H9 (cell line): ENCODE results near the gene DBH. TPM values are rescaled to one million over a fixed set of nuclear protein-coding genes. Genes with fewer than 3 reads are reported as not detected.

Source experiments
- DNase-seq: peaks from one replicate; pipeline ENCODE4 v3.0.0-alpha.2; 2017
- H2AFZ ChIP-seq: one replicate; pipeline ENCODE4 v1.6.1; 2013; ENCODE audit warnings: mild to moderate bottlenecking, low read length, control low read depth, moderate library complexity
- H2AK5ac ChIP-seq: 2 replicates; pipeline ENCODE4 v1.6.1; 2013; ENCODE audit warnings: low read length, control low read depth, mixed read lengths; ENCODE audit not compliant: insufficient read length
- H2BK120ac ChIP-seq: one replicate; pipeline ENCODE4 v1.6.1; 2013; ENCODE audit warnings: low read depth, mild to moderate bottlenecking, low read length, control low read depth, inconsistent platforms; ENCODE audit not compliant: poor library complexity, severe bottlenecking
- H2BK12ac ChIP-seq: 2 replicates; pipeline ENCODE4 v1.6.1; 2013; ENCODE audit warnings: low read length, control low read depth, mixed read lengths, low read depth; ENCODE audit not compliant: insufficient read length
- H2BK15ac ChIP-seq: 2 replicates; pipeline ENCODE4 v1.6.1; 2013; ENCODE audit warnings: low read depth, low read length, control low read depth
- H2BK20ac ChIP-seq: one replicate; pipeline ENCODE4 v1.6.1; 2013; ENCODE audit warnings: low read depth, mild to moderate bottlenecking, low read length, control low read depth, inconsistent platforms; ENCODE audit not compliant: poor library complexity, severe bottlenecking
- H2BK5ac ChIP-seq: 2 replicates; pipeline ENCODE4 v1.6.1; 2013; ENCODE audit warnings: low read length, control low read depth, mixed read lengths; ENCODE audit not compliant: insufficient read length
- H3K14ac ChIP-seq: 2 replicates; pipeline ENCODE4 v1.6.1; 2013; ENCODE audit warnings: low read length, control low read depth; ENCODE audit not compliant: insufficient read depth
- H3K18ac ChIP-seq: 2 replicates; pipeline ENCODE4 v1.6.1; 2013; ENCODE audit warnings: low read depth, mild to moderate bottlenecking, mixed read lengths, low read length, control low read depth; ENCODE audit not compliant: insufficient read length
- H3K23ac ChIP-seq: 2 replicates; pipeline ENCODE4 v1.6.1; 2013; ENCODE audit warnings: low read length, control low read depth, mixed read lengths, low read depth; ENCODE audit not compliant: insufficient read length
- H3K23me2 ChIP-seq: 2 replicates; pipeline ENCODE4 v1.6.1; 2013; ENCODE audit warnings: low read depth, mild to moderate bottlenecking, mixed read lengths, low read length, control low read depth; ENCODE audit not compliant: insufficient read length, poor library complexity, severe bottlenecking
- H3K27ac ChIP-seq: 2 replicates; pipeline ENCODE4 v1.5.1; 2013; ENCODE audit warnings: low read length, control low read depth, mixed read lengths, low read depth; ENCODE audit not compliant: insufficient read length
- H3K27me3 ChIP-seq: 2 replicates; pipeline ENCODE4 v1.6.1; 2013; ENCODE audit warnings: low read length, control low read depth, inconsistent platforms; ENCODE audit not compliant: insufficient read depth
- H3K4ac ChIP-seq: 2 replicates; pipeline ENCODE4 v1.6.1; 2013; ENCODE audit warnings: low read depth, mild to moderate bottlenecking, control low read depth, inconsistent platforms, low read length, moderate library complexity
- H3K4me1 ChIP-seq: 2 replicates; pipeline ENCODE4 v1.6.1; 2013; ENCODE audit warnings: low read length, control low read depth, inconsistent platforms; ENCODE audit not compliant: insufficient read depth
- H3K4me2 ChIP-seq: 2 replicates; pipeline ENCODE4 v1.6.1; 2013; ENCODE audit warnings: low read length, control low read depth, mixed read lengths; ENCODE audit not compliant: insufficient read length, insufficient read depth
- H3K56ac ChIP-seq: 2 replicates; pipeline ENCODE4 v1.6.1; 2013; ENCODE audit warnings: low read depth, mild to moderate bottlenecking, mixed read lengths, low read length, control low read depth; ENCODE audit not compliant: insufficient read length
- H3K79me1 ChIP-seq: 2 replicates; pipeline ENCODE4 v1.6.1; 2013; ENCODE audit warnings: low read depth, mild to moderate bottlenecking, moderate library complexity, low read length, control low read depth, inconsistent platforms; ENCODE audit not compliant: insufficient read depth, poor library complexity, severe bottlenecking
- H3K79me2 ChIP-seq: 2 replicates; pipeline ENCODE4 v1.6.1; 2013; ENCODE audit warnings: low read length, control low read depth, inconsistent platforms; ENCODE audit not compliant: insufficient read depth
- H3K9ac ChIP-seq: 2 replicates; pipeline ENCODE4 v1.6.1; 2013; ENCODE audit warnings: low read length, control low read depth, mixed read lengths; ENCODE audit not compliant: insufficient read length; ENCODE audit errors: extremely low read depth
- H3K9me3 ChIP-seq: one replicate; pipeline ENCODE4 v1.6.1; 2013; ENCODE audit warnings: low read depth, low read length, inconsistent platforms; ENCODE audit not compliant: control insufficient read depth
- H3T11ph ChIP-seq: one replicate; pipeline ENCODE4 v1.6.1; 2013; ENCODE audit warnings: mild to moderate bottlenecking, low read length, control low read depth, inconsistent platforms
- H4K20me1 ChIP-seq: one replicate; pipeline ENCODE4 v1.6.1; 2013; ENCODE audit not compliant: control insufficient read depth, insufficient read length, insufficient read depth
- H4K5ac ChIP-seq: 2 replicates; pipeline ENCODE4 v1.6.1; 2013; ENCODE audit warnings: low read depth, mild to moderate bottlenecking, mixed read lengths, low read length, control low read depth; ENCODE audit not compliant: insufficient read length
- H4K8ac ChIP-seq: replicated peaks from 2 replicates; pipeline ENCODE4 v1.6.1; 2013; ENCODE audit warnings: low read length, control low read depth, mixed read lengths, low read depth; ENCODE audit not compliant: insufficient read length
- H4K91ac ChIP-seq: 2 replicates; pipeline ENCODE4 v1.6.1; 2013; ENCODE audit warnings: low read depth, mild to moderate bottlenecking, moderate library complexity, mixed read lengths, low read length, control low read depth; ENCODE audit not compliant: insufficient read length
- H3K27ac Mint-ChIP-seq, 3 experiments: 2 replicates in 2 of 3; 3 replicates in 1 of 3; pipeline ENCODE4 v1.8.0; 2020 to 2021; ENCODE audit warnings: mixed read lengths in 3 of 3, mild to moderate bottlenecking in 1 of 3, moderate library complexity in 1 of 3
- H3K27me3 Mint-ChIP-seq: 2 replicates; pipeline ENCODE4 v1.8.0; 2021; ENCODE audit warnings: low read depth, mild to moderate bottlenecking, moderate library complexity, mixed read lengths
- H3K36me3 Mint-ChIP-seq, 3 experiments: 2 replicates in 2 of 3; 3 replicates in 1 of 3; pipeline ENCODE4 v1.8.0; 2020 to 2021; ENCODE audit warnings: low read depth in 3 of 3, mixed read lengths in 3 of 3; ENCODE audit not compliant: insufficient read depth in 1 of 3
- H3K4me1 Mint-ChIP-seq, 2 experiments: 2 replicates each; pipeline ENCODE4 v1.8.0; 2020; ENCODE audit warnings: mixed read lengths in 2 of 2
- H3K4me3 Mint-ChIP-seq, 2 experiments: 2 replicates in 1 of 2; 3 replicates in 1 of 2; pipeline ENCODE4 v1.8.0; 2020 to 2021; ENCODE audit warnings: mild to moderate bottlenecking in 2 of 2, mixed read lengths in 2 of 2, moderate library complexity in 1 of 2
- H3K9me3 Mint-ChIP-seq, 2 experiments: 2 replicates in 1 of 2; 3 replicates in 1 of 2; pipeline ENCODE4 v1.8.0; 2020; ENCODE audit warnings: mild to moderate bottlenecking in 2 of 2, mixed read lengths in 2 of 2, moderate library complexity in 1 of 2
- WGBS: extraction: QIAGEN DNeasy Blood & Tissue Kit; methylation state at CpG from one replicate; pipeline ENCODE4 v1.1.7; 2013; ENCODE audit warnings: missing lambda C conversion rate, low lambda C conversion rate, mixed read lengths; ENCODE audit not compliant: insufficient read length; ENCODE audit errors: extremely low coverage; 5-methylcytosine and 5-hydroxymethylcytosine counted together
- total RNA-seq: library from RNA; stranded (reverse); gene quantifications from 2 replicates; pipeline ENCODE4 v1.2.1, GENCODE V29; 2021
- TF ChIP-seq, protein P1 (sequence below): fragments of 200-600 bp; sonication (generic); conservative IDR thresholded peaks from 3 replicates; pipeline ENCODE4 v1.8.0; 2021; ENCODE audit warnings: antibody characterized with exemption, mild to moderate bottlenecking

The DBH gene
- total RNA-seq, 1 experiment from 2014 or later, result not detected

DNA sequence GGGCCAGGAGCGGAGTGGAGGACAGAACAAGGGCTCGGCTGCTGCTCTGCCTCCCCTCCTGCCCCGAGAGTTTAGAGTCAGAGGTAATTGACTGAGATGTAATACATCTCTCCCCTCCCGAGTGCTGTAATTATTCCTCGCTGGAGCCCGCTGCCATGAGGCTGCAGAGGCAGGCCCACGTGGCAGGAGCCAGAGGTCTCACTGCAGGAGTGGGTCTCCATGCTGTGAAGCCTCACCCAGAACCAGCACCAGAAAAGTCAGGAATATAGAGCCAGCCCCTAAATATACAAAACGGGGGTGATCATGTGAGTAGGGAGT, 29.5 kb upstream of the DBH start:
- Histone ChIP-seq H3K4me1 (no peaks in the 10 kb centered on the region), H3K9ac (no peak overlapping the region), H3T11ph (no peak overlapping the region), H2AK5ac (no peak overlapping the region), H2BK12ac (no peak overlapping the region), H4K8ac (no peak overlapping the region), H3K23me2 (peaks cover 3% of the 10 kb centered on the region), H3K4me2 (no peak overlapping the region), H3K18ac (no peak overlapping the region), H4K5ac (no peak overlapping the region), H3K27ac (no peak overlapping the region), H3K27me3 (peaks cover 8% of the 10 kb centered on the region; the same call in 1 of the 2 replicates), H3K4ac (no peak overlapping the region), H2BK120ac (no peak overlapping the region), H3K79me1 (no peaks in the 10 kb centered on the region), H3K56ac (no peak overlapping the region), H3K23ac (no peak overlapping the region), H2BK5ac (no peak overlapping the region), H3K9me3 (no peaks in the 10 kb centered on the region), H3K79me2 (no peaks in the 10 kb centered on the region), H4K20me1 (no peaks in the 10 kb centered on the region), H2BK20ac (no peak overlapping the region), H2AFZ (no peak overlapping the region), H4K91ac (no peak overlapping the region), H3K14ac (no peak overlapping the region; the same call in 1 of the 2 replicates), H2BK15ac (no peak overlapping the region)
- H3K27ac Mint-ChIP-seq, result no peak overlapping the region
- H3K4me3 Mint-ChIP-seq, result no peak overlapping the region
- WGBS, result no CpG with 5 or more reads among the region's 8 CpGs
- H3K9me3 Mint-ChIP-seq, result no peaks in the 10 kb centered on the region; a peak in 1 of 5 replicates
- TF ChIP-seq, protein P1, sequence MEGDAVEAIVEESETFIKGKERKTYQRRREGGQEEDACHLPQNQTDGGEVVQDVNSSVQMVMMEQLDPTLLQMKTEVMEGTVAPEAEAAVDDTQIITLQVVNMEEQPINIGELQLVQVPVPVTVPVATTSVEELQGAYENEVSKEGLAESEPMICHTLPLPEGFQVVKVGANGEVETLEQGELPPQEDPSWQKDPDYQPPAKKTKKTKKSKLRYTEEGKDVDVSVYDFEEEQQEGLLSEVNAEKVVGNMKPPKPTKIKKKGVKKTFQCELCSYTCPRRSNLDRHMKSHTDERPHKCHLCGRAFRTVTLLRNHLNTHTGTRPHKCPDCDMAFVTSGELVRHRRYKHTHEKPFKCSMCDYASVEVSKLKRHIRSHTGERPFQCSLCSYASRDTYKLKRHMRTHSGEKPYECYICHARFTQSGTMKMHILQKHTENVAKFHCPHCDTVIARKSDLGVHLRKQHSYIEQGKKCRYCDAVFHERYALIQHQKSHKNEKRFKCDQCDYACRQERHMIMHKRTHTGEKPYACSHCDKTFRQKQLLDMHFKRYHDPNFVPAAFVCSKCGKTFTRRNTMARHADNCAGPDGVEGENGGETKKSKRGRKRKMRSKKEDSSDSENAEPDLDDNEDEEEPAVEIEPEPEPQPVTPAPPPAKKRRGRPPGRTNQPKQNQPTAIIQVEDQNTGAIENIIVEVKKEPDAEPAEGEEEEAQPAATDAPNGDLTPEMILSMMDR, result no peak
- no peak for DNase-seq
- H3K36me3 Mint-ChIP-seq, result no peaks in the 10 kb centered on the region
- peaks cover 55% of the 10 kb centered on the region for H3K27me3 Mint-ChIP-seq
- peaks cover 11 to 42% of the 10 kb centered on the region in 2 experiments for H3K4me1 Mint-ChIP-seq
